ENCODE measurements around the gene TJP2.

DNA sequence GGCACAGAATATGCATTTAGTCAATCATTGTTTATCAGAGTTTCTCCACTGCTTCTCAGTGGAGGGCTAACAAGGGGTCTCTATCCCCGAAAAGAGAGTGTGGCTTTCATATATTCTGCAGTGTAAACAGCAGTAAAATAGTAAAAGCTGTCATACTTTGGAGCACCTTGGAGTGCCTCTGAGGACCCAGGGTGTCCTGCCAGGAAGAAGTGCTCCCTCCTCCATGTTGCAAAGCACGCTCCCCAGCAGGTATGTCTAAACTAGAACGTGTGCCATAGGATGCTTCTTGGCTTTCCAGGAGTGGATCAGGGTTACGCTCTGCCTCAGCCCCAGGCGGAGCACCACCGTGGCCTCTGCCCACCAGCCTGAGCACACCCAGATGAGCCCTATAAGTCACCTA lies 8.5 kb upstream of the TJP2 start:
- no peak for TF ChIP-seq CTCF (IDR thresholded peaks at IDR 0.05; ENCODE audit: low read depth, low read length)
- no peak for TF ChIP-seq EZH2phosphoT487 (IDR thresholded peaks at IDR 0.05; ENCODE audit: low read depth)
